Fibroblast of skin of abdomen (primary cell): ENCODE measurements around the gene TENM4.
"Not testable (repeated sequence)": the region's sequence is repeated elsewhere in the genome, so short reads cannot be mapped to it uniquely, and the experiment has no call there.

Source experiments
- DNase-seq: peaks from one replicate; pipeline ENCODE4 v3.0.0-alpha.2; 2013

The TENM4 gene

GRCh38 chr11:79241852-79242241 lies 199.0 kb downstream of the TENM4 start:
- no peak for DNase-seq

- no peak for DNase-seq
Measured at GRCh38 chr11:79241205-79241851, 199.5 kb downstream of the TENM4 start.

- DNase-seq: peak; percentile 95
Measured at GRCh38 chr11:79237703-79238102, 203.1 kb downstream of the TENM4 start.

- no peak for DNase-seq
Measured at GRCh38 chr11:79237091-79237490, 203.7 kb downstream of the TENM4 start.

- DNase-seq: peak; percentile 94
Measured at GRCh38 chr11:79236541-79236971, 204.3 kb downstream of the TENM4 start.

- no peak for DNase-seq
Measured at GRCh38 chr11:79235696-79236095, 205.1 kb downstream of the TENM4 start.

- DNase-seq: peak; percentile 76
Measured at GRCh38 chr11:79232346-79232745, 208.5 kb downstream of the TENM4 start.

- DNase-seq: no peak
Measured at GRCh38 chr11:79229047-79229446, 211.8 kb downstream of the TENM4 start.

GRCh38 chr11:79227767-79228755 lies 212.8 kb downstream of the TENM4 start:
- DNase-seq: no peak

GRCh38 chr11:79227308-79227707 lies 213.5 kb downstream of the TENM4 start:
- no peak for DNase-seq

GRCh38 chr11:79226126-79226525 lies 214.7 kb downstream of the TENM4 start:
- DNase-seq: no peak

- not testable (repeated sequence) for DNase-seq
Measured at GRCh38 chr11:79222163-79222562, 218.7 kb downstream of the TENM4 start.

- DNase-seq: no peak
Measured at GRCh38 chr11:79221444-79222130, 219.2 kb downstream of the TENM4 start.

- DNase-seq: no peak
Measured at GRCh38 chr11:79220171-79220570, 220.7 kb downstream of the TENM4 start.

- no peak for DNase-seq
Measured at GRCh38 chr11:79219186-79220045, 221.4 kb downstream of the TENM4 start.

- DNase-seq: no peak
Measured at GRCh38 chr11:79212741-79213190, 228.1 kb downstream of the TENM4 start.

GRCh38 chr11:79209540-79210266 lies 231.1 kb downstream of the TENM4 start:
- DNase-seq: no peak

- DNase-seq: no peak
Measured at GRCh38 chr11:79208126-79208525, 232.7 kb downstream of the TENM4 start.

GRCh38 chr11:79206951-79207350 lies 233.9 kb downstream of the TENM4 start:
- DNase-seq: no peak

- no peak for DNase-seq
Measured at GRCh38 chr11:79205786-79206185, 235.0 kb downstream of the TENM4 start.

- no peak for DNase-seq
Measured at GRCh38 chr11:79201677-79202347, 239.0 kb downstream of the TENM4 start.
